ENCODE results near the gene TXNDC9.
"Not testable (repeated sequence)": the region's sequence is repeated elsewhere in the genome, so short reads cannot be mapped to it uniquely, and the experiment has no call there.

- not testable (repeated sequence) for TF ChIP-seq CTCF, POLR2A (IDR thresholded peaks at IDR 0.05)
Observed at GRCh38 chr2:99345446-99345845, 9.3 kb upstream of the TXNDC9 start.
